SK-N-DZ (cell line): ENCODE results near the gene ZDHHC11B. TPM values are rescaled to one million over a fixed set of nuclear protein-coding genes. Genes with fewer than 3 reads are reported as not detected.
A peak's percentile ranks its signal among the peaks of the same experiment; 100 is the strongest.
"Not testable (repeated sequence)": the region's sequence is repeated elsewhere in the genome, so short reads cannot be mapped to it uniquely, and the experiment has no call there.

Source experiments
- DNase-seq: peaks from one replicate; pipeline ENCODE4 v3.0.0-alpha.2; 2015; ENCODE audit warnings: low spot score
- polyA plus RNA-seq, 2 experiments: library from polyadenylated mRNA; depleted of rRNA; stranded (reverse); fragments of >200 nt; gene quantifications; 2 replicates each; pipeline ENCODE4 v1.2.3, GENCODE V29; 2014

Gene ZDHHC11B
- polyA plus RNA-seq (2014; cell fraction: cytosol; rRNA removed): 5.9 and 8.4 TPM in 2 replicates
- polyA plus RNA-seq (2014; cell fraction: nucleus; rRNA removed): 38.4 and 47.7 TPM in 2 replicates

- DNase-seq: peak; percentile 87
These were observed at the start of gene ZDHHC11B for GRCh38 chr5:784428-785177. Gene ZDHHC11B, minus strand, starts transcription at chr5:784729. Its CDS starts 17,810 bp downstream, at chr5:766919.

- not testable (repeated sequence) for DNase-seq
These were observed 49.5 kb upstream of the ZDHHC11B start for GRCh38 chr5:834013-834412.

GRCh38 chr5:828194-828593 is 43.7 kb upstream of the ZDHHC11B start:
- not testable (repeated sequence) for DNase-seq

GRCh38 chr5:825544-825943 is 41.0 kb upstream of the ZDHHC11B start:
- DNase-seq: not testable (repeated sequence)

- no peak for DNase-seq
These were observed 37.0 kb upstream of the ZDHHC11B start for GRCh38 chr5:821504-821903.

- DNase-seq: no peak
These were observed 35.7 kb upstream of the ZDHHC11B start for GRCh38 chr5:820245-820644.

GRCh38 chr5:819078-819477 is 34.5 kb upstream of the ZDHHC11B start:
- DNase-seq: no peak

GRCh38 chr5:816176-816575 is 31.6 kb upstream of the ZDHHC11B start:
- no peak for DNase-seq

GRCh38 chr5:815449-815848 is 30.9 kb upstream of the ZDHHC11B start:
- no peak for DNase-seq

GRCh38 chr5:813575-813974 is 29.0 kb upstream of the ZDHHC11B start:
- not testable (repeated sequence) for DNase-seq

GRCh38 chr5:811384-811783 is 26.9 kb upstream of the ZDHHC11B start:
- not testable (repeated sequence) for DNase-seq

GRCh38 chr5:807719-808514 is 23.4 kb upstream of the ZDHHC11B start:
- DNase-seq: not testable (repeated sequence)

GRCh38 chr5:801472-801871 is 16.9 kb upstream of the ZDHHC11B start:
- no peak for DNase-seq

- not testable (repeated sequence) for DNase-seq
These were observed 16.5 kb upstream of the ZDHHC11B start for GRCh38 chr5:801055-801454.

- DNase-seq: not testable (repeated sequence)
These were observed 14.1 kb upstream of the ZDHHC11B start for GRCh38 chr5:798505-799138.

- not testable (repeated sequence) for DNase-seq
These were observed 13.5 kb upstream of the ZDHHC11B start for GRCh38 chr5:797986-798385.

GRCh38 chr5:795873-796272 is 11.3 kb upstream of the ZDHHC11B start:
- DNase-seq: not testable (repeated sequence)

- not testable (repeated sequence) for DNase-seq
These were observed 10.4 kb upstream of the ZDHHC11B start for GRCh38 chr5:794948-795347.

GRCh38 chr5:788703-789102 is 4.2 kb upstream of the ZDHHC11B start:
- DNase-seq: not testable (repeated sequence)

- not testable (repeated sequence) for DNase-seq
These were observed 3.3 kb upstream of the ZDHHC11B start for GRCh38 chr5:787857-788233.

GRCh38 chr5:787224-787856 is 2.8 kb upstream of the ZDHHC11B start:
- DNase-seq: not testable (repeated sequence)
